HG02588 (cell line): ENCODE measurements around the gene PDSS1.
"Not testable (repeated sequence)": the region's sequence is repeated elsewhere in the genome, so short reads cannot be mapped to it uniquely, and the experiment has no call there.

Experiments used
- ATAC-seq: cut with Tn5 transposase; IDR thresholded peaks from one replicate; pipeline ENCODE4 v1.9.1; 2021; ENCODE audit warnings: mild to moderate bottlenecking, moderate library complexity; ENCODE audit not compliant: unreplicated experiment

PDSS1 gene

DNA sequence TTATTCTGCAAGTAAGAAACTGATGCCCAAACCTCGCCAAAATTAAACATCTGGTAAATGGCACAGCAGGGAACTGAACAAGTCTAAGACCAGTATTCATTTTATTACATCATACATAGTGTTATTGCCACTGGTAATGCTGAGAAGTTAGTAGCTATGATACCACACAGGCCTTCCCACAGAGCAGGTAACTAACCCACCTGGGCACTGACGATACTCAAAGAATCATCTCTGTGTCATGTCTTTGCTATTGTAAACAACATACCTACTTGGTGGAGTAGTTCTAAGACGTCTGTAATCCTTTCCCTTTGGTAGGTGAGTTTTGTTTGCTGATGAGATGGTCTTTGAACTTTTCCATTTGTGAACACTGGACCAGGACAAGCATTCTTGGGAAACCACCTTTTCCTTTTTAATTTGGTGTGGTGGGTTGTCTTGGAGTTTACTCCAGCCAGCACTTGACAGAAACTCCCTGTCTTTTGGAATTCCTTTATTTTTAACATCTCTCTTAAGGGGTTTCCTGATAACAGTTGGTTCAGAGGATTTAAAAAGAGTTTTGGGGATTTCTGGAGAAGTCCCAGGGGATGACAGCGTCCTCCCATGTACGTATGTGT, 40.9 kb downstream of the PDSS1 start:
- no peak for ATAC-seq

DNA sequence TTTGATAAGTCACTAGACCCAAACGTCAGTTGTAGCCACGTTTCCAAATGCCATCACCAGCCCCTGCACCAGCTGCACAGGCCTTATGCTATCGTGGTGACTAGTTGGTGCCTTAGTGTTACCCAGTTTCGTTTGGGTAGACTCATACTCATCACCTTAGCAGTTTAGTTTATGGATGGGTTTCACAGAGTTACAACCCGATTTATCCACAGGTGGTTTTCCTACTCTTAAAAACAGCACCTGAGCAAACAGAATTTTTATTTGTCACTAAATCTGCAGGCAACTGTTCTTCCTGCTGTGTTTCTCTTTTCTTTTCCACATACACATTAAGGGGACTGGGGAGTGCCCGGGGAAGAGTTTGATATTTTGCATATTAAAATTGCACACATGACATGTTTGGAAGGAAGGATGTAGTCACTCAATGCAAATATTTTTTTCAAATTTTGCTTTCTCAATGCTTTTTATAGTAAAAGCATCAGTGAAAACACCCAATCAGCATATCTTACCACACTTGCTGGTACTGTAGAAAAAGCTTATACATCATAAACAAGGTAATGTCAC, 41.6 kb downstream of the PDSS1 start:
- peak; percentile 33 for ATAC-seq

DNA sequence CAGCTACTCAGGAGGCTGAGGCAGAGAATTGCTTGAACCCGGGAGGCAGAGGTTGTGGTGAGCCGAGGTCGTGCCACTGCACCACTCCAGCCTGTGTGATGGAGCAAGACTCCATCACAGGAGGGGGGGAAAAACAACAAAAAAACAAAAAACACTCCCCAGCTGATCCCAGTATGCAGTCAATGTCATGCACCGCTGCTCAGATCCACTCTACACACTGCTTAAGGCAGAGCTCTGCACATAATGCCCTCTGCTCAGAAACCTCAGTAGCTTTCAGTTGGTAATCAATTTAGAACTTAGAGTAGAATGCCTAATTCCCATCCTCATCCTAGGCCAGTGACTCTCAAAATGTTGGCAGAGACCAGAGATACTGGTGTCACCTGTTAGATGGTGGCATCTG, 43.9 kb downstream of the PDSS1 start:
- no peak for ATAC-seq

DNA sequence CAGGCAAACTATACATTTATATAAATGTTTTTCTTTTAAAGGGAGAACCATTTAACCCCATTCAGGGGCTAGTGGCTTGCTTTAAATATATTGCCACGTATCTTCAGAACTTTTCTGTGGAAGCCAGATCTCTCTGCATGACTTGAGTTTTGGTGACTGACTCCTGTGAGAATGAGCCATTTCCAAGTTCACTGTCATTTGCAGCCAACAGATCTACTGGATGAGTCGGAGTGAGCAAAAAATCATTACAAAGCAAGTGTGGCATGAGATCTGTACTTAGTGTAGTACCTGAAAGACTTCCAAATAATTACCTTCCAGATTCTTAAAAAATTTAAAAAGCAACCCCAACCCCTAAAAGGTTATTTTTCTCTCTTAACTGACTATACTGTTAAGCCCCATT, 45.6 kb downstream of the PDSS1 start:
- ATAC-seq: no peak

DNA sequence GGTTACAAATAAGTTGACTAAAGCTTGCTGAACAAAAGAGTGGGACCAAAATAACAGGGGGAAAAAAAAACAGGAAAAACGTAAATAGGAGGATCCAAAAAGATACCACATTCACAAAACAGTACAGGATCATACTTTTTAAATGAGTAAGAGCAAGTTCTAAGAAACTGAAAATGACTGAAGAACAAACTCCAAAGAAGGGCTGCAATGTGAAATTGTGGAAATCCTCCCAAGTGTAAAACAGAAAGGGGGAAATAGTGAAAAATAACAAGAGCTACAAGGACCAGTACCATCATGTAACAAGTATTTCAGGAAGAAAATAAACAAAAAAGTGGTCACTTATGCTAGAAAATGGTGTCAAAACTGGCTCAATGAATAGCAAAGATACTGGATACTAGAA, 46.3 kb downstream of the PDSS1 start:
- ATAC-seq: no peak

DNA sequence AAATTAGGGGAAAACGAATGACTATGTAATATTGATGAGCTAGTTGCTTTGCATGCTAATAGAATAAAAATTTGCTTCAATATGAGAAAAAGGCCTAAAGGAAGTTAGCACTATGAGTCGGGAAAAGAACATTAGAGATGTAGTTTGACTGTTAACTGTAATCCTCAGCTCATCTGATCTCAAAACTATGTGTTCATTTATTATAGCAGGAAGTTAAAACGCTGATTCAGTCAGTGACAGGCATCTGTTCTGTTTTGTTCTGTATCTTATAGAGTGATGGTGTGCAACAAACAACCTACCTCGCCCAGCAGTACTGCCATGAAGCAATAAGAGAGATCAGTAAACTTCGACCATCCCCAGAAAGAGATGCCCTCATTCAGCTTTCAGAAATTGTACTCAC, 48.6 kb downstream of the PDSS1 start:
- ATAC-seq: no peak

DNA sequence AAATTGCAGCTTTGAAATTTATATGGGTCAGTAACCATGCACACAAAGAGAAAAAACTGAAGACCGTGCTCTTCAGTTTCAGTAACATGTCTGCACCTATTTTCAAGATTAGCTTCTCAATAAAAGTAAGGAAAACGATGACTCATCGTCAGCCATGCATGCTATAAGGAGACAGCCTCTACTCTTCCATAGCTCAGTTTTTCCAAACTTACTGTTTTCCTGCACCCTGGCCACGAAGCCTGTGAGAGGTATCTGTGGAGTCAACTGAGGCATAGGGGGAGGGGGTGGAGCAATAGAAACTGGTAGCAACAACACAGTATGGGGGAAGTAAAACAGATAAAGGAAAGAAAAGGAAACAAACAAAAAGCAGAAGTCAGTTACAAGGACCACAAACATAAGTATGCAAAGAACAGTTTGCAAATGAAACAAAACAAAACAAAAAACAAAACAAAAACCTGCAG, 58.0 kb downstream of the PDSS1 start:
- ATAC-seq: peak; percentile 96

DNA sequence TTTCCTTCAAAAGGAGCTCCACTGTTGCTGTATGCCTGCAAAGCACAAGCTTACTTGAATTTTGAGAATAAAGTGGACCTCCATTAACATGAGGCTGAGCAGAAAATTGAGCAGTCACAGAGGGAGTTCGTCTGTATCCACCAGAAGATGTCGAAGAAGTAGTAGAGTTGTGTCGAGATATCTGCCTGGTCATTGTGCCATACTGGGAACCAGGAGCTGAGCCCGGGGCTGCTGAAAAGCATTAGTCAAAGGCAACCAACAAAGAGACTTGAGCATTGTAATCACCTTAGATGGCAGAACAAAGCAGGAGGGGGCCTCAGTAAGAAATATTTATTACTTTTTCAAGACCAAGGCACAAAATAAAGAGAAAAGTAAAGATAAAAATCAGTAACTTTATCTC, 61.5 kb downstream of the PDSS1 start:
- ATAC-seq: no peak

DNA sequence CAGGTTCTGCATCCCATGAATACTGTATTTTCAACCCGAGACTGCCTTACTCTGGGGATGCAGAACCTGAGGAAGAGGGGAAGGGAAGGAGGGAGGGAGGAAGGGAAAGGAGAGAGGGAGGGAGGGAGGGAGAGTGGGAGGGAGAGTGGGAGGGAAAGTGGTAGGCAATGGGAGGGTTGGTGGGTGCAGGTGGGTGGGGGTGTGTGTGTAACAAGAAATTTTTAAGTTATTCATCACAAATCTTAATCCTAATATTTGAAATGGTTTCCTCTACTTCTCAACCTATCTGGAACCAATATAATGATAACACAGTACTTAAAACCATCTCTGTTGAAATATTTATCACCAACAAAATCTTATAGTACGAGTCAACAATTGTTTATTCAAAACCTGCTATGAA, 68.0 kb downstream of the PDSS1 start:
- no peak for ATAC-seq

DNA sequence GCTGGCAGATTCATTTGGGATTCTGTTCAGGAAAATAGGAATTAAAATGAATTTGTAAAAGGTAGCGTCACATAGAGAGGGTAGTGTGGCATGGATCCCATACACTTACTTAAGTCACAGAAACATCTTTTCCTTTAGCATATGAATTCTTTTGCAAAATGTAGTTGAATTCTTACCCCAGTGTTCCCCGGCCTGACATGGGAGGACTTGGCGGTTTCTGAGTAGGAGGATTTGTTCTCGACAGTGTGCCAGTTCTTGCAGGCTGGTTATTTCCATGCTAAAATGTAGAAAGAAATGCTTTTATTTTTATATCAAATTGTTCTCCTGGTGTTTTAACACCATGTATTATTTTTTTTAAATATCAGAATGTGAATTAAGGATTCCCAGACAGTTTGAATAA, 72.6 kb downstream of the PDSS1 start:
- ATAC-seq: no peak

DNA sequence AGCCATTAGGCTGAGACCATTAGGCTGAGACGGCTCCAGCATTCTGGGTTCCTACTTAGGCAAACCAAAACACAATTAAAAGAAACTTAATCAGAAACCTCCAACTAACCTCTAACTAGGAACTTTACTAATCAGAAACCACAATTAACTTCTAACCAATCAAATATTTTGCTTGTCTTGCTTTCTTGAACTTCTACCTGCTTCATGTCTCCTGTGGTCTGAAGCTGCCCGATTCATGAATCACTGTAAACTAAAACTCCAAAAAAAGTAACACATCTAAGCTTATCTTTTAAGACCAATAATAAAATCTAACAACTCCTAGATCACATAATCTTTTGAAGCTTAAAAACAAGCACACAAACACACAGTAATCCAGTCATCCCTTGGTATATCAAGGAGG, 76.1 kb downstream of the PDSS1 start:
- ATAC-seq: no peak

DNA sequence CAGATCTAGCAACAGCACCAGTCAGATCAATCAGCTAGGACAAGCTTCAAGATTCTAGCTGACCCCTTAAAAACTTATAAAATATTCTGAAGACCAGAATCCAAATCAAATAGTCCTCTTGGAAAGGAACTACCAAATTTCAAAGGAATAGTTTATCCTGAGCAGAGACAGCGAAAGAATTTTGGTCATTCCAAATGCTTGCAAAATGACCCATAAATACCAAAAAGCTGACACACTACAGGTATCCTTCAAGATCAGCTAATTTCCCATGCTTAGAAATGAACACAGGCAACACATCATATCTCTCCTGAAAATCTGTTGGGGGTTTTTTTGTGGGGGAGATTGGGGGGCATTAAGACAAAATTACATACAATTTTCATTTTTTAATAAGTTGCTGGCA, 78.8 kb downstream of the PDSS1 start:
- ATAC-seq: no peak

DNA sequence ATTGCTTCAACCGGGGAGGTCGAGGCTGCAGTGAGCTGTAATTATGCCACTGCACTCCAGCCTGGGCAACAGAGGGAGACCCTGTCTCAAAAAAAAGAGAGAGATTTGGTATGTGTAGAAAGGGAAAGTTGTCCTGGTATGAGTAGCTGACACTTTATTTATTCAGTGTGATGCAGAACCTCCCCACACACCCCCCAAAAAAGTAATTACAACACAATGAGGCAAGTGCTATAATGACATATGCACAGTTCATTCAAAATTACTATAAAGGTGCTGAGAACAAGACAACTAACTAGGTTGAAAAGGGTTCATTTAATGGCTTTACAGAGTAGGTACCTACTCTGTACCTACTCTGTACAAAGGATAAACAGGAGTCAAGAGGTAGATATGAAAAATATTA, 80.2 kb downstream of the PDSS1 start:
- no peak for ATAC-seq

DNA sequence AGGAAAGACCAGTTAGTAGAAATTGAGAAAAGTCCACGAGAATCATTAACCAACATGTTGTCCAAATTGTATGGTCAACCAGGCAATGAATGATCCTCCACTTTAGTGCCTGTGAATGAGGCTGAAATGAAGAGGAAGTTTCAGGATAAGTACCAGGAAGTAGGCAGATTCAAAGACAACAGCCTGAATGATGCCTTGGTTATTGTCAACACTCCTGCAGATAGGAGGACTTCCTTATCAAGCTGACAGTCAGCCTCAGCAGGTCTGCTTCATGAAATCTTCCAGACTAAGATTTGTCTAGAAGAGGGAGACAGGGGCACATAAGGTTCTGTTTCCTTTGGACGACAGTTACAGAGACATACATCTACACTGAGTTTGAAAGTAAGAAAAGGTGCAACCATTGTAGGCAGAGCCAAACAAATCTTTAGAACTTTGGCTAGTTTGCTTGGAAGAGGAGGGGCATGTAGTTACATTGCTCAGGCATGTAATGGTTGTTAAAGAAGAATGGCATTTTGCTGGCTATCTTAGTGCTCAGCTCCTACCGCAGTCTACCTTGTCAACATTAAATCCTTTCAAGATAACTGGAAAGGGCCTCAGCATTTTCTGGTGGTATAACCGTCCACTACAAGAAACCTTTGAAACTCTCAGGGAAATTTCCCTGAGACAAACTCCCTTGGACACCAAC, 81.8 kb downstream of the PDSS1 start:
- ATAC-seq: no peak

DNA sequence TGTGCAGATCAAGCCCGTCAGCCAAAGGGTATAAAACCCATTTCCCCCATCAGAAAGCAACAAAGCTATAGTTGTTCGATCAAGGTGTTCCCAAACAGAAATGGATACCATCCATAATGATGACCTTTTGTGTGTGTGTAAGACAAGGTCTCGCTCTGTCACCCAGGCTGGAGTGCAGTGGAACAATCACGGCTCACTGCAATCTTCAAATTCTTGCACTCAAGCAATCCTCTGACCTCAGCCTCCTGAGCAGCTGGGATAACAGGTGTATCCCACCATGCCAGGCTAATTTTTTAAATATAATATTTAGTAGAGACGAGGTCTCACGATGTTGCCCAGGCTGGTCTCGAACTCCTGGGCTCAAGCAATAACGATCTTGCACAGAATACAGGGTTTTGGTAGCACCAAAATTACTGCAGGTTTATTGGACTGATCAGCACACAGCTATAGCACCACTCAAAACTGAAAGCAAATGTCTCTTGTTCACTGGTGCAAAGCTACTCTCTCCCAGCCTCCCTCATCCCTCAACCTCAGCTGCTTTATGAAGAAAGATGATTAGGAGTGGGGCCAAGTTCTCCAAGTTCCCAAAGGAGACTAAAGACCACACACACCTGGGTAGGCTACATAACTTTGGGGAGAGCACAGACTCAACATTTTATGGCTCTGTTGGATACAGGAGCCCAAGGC, 82.7 kb downstream of the PDSS1 start:
- ATAC-seq: peak; percentile 39

DNA sequence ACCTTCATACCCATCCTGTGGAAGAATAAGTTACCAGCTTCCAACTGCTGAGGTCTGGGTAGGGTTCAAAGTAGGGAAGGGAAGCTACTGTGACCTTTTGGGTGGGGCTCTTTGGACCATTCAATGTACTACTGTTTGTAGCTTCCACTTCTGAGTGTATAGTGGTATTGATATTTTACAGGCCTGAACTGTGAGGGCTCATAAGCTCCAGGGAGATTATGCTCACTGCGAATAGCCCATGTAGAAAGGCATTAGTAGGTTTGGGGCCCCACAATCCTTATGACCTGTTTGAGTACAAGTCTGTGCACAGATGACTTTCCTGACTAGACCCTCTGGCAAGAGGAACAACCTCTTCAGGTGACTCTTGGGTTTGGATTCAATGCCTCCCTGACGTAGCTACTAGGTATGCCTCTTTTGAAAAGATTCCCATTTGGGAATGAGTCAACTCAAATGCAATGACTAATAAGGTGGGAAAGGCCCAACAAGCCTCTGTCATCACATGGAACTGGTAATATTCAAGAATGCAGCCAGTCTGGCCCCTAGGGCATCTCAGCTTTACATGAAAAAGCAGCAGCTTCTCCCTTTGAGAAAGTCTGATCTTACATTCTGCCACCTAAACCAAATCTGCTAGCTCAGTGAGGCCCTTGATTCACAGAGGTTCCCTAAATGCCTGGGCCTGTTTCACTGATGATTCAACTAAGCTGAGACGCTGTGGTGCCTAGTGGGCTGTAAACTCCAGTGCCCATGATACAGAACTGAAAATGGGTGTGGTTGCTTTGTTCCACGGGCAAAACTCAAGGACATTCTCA, 83.5 kb downstream of the PDSS1 start:
- peak; percentile 70 for ATAC-seq

DNA sequence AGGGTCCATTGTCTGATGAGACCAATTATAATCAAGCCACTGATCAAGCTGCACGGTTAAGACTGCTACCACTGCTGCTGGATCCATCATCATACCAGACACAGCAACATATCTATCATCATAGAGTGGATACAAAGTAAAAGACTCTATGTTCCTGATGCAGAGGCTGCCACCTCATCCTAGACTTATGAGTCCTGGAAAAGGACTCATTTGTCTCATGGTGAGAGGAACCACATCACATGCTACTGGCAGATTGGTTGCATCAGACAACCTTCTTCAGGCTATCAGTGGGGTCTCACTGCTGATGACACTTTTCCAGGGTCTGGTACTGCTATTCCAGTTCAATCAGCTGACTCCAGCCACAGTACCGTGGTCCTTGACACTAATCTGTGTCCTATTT, 84.3 kb downstream of the PDSS1 start:
- peak; percentile 2 for ATAC-seq

DNA sequence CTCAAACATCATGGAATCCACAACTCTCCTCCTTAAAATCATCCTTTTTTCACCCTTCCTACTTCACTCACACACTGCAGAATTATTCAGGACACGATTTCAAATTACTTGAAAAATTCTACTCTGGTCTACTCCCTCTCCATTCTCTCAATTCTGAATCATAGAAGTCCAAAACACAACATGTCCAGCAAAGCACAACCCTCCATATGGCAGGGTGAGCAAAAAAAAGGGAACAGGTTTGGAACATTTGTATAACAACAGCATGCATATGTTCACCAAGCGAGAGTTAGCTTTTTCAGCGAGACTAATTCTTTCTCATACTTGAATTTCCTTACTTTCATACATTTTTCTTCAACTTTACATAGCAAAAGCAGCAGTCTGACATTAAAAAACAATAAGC, 89.9 kb downstream of the PDSS1 start:
- no peak for ATAC-seq

DNA sequence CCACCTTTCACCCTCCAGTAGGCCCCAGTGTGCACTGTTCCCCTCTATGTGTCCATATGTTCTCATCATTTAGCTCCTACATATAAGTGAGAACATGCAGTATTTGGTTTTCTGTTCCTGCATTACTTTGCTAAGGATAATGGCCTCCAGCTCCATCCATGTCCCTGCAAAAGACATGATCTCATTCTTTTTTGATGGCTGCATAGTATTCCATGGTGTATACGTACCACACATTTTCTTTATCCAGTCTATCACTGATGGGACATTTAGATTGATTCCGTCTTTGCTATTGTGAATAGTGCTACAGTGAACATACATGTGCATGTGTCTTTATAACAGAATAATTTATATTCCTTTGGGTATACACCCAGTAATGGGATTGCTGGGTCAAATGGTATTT, 92.3 kb downstream of the PDSS1 start:
- ATAC-seq: not testable (repeated sequence)

DNA sequence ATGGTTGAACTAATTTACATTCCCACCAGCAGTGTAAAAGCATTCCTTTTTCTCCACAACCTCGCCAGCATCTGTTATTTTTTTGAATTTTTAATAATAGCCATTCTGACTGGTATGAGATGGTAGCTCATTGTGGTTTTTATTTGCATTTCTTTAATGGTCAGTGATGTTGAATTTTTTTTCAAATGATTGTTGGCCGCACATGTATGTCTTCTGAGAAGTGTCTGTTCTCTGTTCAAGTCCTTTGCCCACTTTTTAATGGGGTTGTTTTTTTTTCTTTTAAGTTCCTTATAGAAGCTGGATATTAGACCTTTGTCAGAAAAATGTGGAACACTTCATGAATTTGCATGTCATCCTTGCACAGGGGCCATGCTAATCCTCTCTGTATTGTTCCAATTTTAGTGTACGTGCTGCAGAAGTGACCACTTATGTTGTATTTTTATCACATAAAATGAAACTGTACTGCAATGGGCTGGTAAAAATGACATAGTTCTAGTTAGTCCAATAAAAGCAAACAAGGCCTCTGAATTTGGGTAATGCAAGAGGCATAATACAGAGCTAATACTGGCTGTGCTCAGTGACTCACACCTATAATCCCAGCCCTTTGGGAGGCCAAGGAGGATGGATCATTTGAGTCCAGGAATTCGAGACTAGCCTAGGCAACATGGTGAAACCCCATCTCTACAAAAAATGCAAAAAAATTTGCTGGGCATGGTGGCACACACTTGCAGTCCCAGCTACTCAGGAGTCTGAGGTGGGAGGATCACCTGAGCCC, 92.9 kb downstream of the PDSS1 start:
- no peak for ATAC-seq
